ENCODE data around the gene RPH3AL.
A peak's percentile ranks its signal among the peaks of the same experiment; 100 is the strongest.
"Not testable (repeated sequence)": the region's sequence is repeated elsewhere in the genome, so short reads cannot be mapped to it uniquely, and the experiment has no call there.

RPH3AL gene

GRCh38 chr17:179066-179432, 173.6 kb downstream of the RPH3AL start:
- ATAC-seq (replicated peaks) (no peak), DNase-seq (no peak)
- Mint-ChIP-seq H3K9me3 (no peaks in the 10 kb centered on the region), H3K36me3 (ENCODE audit: insufficient read depth) (peaks cover 5% of the 10 kb centered on the region), H3K27me3 (peaks cover 30 to 59% of the 10 kb centered on the region in 2 donors), H3K4me3 (no peak overlapping the region), H3K4me1 (ENCODE audit: low read depth in 2 of 2) (peaks cover 0 to 5% of the 10 kb centered on the region in 2 donors), H3K27ac (no peak overlapping the region)

DNA sequence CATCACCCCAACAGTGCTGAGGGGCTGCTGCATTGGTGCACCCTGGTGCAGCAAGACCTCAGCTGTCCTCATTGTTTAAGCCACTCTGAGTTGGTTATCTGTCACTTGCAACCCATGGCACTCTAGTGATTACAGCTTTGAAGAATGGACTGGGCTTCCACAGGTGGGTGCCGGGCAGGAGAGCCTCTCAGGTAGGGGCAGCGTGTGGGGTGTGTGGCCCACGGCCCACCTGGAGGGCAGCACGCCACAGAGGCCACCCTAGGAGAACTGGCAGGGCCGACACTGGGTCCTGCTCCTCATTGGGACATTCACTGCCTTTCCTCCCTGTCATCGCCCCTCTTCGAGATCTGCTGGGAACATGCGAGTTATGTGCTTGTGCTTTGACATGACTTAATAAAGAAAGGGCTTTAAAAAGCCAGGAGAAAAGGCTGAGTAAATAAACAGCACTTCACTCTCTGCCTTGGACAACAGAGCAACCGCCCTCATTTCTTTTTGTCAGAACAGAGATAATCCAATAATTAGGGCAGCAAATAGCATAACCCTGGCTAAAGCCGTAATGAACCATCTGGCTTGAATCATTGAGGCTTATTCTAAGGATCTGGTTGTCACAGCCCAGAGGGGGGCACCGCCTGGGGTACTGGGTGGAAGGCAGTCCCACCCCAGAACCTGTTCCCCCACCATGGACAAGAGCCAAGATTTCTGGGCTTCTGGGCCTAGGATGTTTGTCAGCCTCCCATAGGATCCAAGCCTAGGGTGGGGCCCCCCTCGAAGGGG, 174.1 kb downstream of the RPH3AL start:
- Mint-ChIP-seq H3K4me3 (no peak overlapping the region), H3K9me3 (no peaks in the 10 kb centered on the region), H3K27ac (no peak overlapping the region), H3K4me1 (ENCODE audit: low read depth in 2 of 2) (peaks cover 0 to 5% of the 10 kb centered on the region in 2 donors), H3K36me3 (ENCODE audit: insufficient read depth) (peaks cover 4% of the 10 kb centered on the region), H3K27me3 (peaks cover 24 to 59% of the 10 kb centered on the region in 2 donors)
- DNase-seq (no peak), ATAC-seq (replicated peaks) (no peak)

DNA sequence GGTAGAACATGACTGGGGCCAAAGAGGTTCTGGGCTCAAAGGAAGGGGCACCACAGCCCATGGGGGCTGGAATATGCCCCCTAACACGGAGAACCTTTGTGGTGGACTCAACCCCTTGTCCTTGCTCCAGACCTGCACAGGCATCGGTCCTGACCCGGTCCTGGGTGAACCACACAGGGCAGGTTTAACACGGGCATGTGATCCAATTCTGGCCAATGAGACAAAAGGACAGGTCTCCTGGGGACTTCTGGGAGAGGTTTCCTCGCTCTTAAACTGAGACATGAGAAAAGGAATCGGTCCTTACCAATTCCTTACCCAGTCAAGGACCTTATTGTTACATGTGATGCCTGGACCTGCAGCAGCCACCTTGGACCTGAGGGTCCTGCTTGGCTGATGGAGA, 174.8 kb downstream of the RPH3AL start:
- Mint-ChIP-seq H3K9me3 (no peaks in the 10 kb centered on the region), H3K27me3 (peaks cover 17 to 58% of the 10 kb centered on the region in 2 donors), H3K4me3 (no peak overlapping the region), H3K36me3 (ENCODE audit: insufficient read depth) (no peaks in the 10 kb centered on the region), H3K4me1 (ENCODE audit: low read depth in 2 of 2) (peaks cover 0 to 5% of the 10 kb centered on the region in 2 donors), H3K27ac (no peak overlapping the region)
- DNase-seq: no peak
- ATAC-seq (replicated peaks): no peak

DNA sequence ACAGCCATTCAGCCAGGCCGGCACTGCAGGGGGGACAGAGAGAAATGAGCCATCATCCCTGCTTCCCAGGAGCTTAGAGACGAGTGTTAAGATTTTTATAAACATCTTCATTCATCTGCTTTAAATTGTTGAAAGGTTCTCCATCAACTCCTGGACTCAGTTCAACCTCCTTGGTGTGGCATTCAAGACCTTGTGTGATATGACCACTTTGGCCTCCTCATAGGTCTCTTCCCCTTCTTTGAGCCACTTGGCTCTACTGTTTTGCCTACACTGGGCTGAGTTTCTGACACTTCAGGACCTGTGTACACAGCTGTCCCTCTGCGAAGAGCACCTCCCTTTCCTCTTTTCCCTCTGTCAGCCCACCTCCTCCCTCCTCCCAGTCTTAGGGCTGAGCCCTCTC, 175.5 kb downstream of the RPH3AL start:
- no peak for ATAC-seq (replicated peaks)
- Mint-ChIP-seq H3K27ac (no peak overlapping the region), H3K36me3 (ENCODE audit: insufficient read depth) (no peaks in the 10 kb centered on the region), H3K9me3 (no peaks in the 10 kb centered on the region), H3K4me3 (no peak overlapping the region), H3K4me1 (ENCODE audit: low read depth in 2 of 2) (peaks cover 0 to 3% of the 10 kb centered on the region in 2 donors), H3K27me3 (peaks cover 12 to 57% of the 10 kb centered on the region in 2 donors)
- DNase-seq: no peak

- no peaks in the 10 kb centered on the region for H3K4me1 Mint-ChIP-seq (ENCODE audit: low read depth in 2 of 2)
These were observed 179.3 kb downstream of the RPH3AL start for GRCh38 chr17:173166-173911.

GRCh38 chr17:172401-172800, 180.2 kb downstream of the RPH3AL start:
- ATAC-seq (replicated peaks) (no peak), DNase-seq (no peak)
- H3K4me1 Mint-ChIP-seq (ENCODE audit: low read depth in 2 of 2): no peaks in the 10 kb centered on the region
- H3K4me3 Mint-ChIP-seq: no peak overlapping the region
- H3K27me3 Mint-ChIP-seq: peaks cover 16 to 50% of the 10 kb centered on the region in 2 donors
- no peaks in the 10 kb centered on the region for H3K36me3 Mint-ChIP-seq (ENCODE audit: insufficient read depth)
- no peak overlapping the region for H3K27ac Mint-ChIP-seq
- no peaks in the 10 kb centered on the region for H3K9me3 Mint-ChIP-seq

More at GRCh38 chr17:173166-173911, 179.3 kb downstream of the RPH3AL start:
- ATAC-seq (replicated peaks): no peak
- Mint-ChIP-seq H3K4me3 (no peak overlapping the region), H3K9me3 (no peaks in the 10 kb centered on the region), H3K27ac (no peak overlapping the region), H3K36me3 (ENCODE audit: insufficient read depth) (no peaks in the 10 kb centered on the region), H3K27me3 (peaks cover 21 to 60% of the 10 kb centered on the region in 2 donors)
- no peak for DNase-seq

DNA sequence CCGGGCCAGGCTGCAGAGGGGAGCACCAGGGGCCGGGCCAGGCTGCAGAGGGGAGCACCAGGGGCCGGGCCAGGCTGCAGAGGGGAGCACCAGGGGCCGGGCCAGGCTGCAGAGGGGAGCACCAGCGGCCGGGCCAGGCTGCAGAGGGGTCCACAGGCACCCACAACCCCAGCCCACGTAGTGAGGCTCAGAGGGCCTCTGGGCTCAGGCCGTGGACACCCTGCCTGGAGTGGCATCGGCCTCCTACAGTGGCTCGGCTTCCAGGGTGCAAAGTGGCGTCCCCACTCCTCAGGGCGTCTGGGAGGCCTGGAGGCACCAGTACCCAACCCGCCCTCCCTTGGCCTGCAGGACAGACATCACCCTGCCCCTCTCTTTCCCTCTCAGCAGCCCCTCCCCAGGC, 180.7 kb downstream of the RPH3AL start:
- Mint-ChIP-seq H3K4me1 (ENCODE audit: low read depth in 2 of 2) (no peaks in the 10 kb centered on the region), H3K4me3 (no peak overlapping the region), H3K36me3 (ENCODE audit: insufficient read depth) (no peaks in the 10 kb centered on the region), H3K9me3 (no peaks in the 10 kb centered on the region), H3K27me3 (peaks cover 16 to 45% of the 10 kb centered on the region in 2 donors), H3K27ac (no peak overlapping the region)
- DNase-seq: no peak
- no peak for ATAC-seq (replicated peaks)

DNA sequence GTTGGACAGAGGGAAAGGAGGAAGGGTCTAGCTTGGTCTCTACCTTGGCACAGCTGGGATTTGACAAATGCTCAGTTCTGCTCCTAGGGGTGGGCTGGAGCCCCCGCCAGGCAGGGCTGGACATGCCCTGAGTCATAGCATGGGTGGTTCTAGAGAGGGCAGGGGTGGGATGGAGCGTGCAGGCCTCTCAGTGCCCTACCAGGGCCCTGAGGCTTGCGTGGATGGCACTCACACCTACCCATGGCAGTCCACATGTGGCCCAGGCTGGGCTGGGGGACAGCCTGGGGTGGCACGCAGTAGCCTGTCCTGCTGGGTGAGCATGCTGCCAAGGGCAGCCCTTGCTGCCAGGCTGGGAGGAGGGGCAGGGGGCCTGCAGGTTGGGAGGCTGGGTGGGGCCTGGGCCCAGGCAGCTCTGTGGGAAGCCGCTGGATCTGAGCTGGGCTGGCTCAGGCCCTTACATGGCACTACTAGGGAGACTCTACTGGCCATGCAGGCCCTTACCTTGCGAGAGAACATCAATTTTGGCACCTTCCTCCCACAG, 182.4 kb downstream of the RPH3AL start:
- Mint-ChIP-seq H3K9me3 (no peaks in the 10 kb centered on the region), H3K4me1 (ENCODE audit: low read depth in 2 of 2) (no peaks in the 10 kb centered on the region), H3K27ac (no peak overlapping the region), H3K27me3 (peaks cover 16 to 45% of the 10 kb centered on the region in 2 donors), H3K36me3 (ENCODE audit: insufficient read depth) (no peaks in the 10 kb centered on the region), H3K4me3 (no peak overlapping the region)
- DNase-seq: no peak
- ATAC-seq (replicated peaks): no peak

DNA sequence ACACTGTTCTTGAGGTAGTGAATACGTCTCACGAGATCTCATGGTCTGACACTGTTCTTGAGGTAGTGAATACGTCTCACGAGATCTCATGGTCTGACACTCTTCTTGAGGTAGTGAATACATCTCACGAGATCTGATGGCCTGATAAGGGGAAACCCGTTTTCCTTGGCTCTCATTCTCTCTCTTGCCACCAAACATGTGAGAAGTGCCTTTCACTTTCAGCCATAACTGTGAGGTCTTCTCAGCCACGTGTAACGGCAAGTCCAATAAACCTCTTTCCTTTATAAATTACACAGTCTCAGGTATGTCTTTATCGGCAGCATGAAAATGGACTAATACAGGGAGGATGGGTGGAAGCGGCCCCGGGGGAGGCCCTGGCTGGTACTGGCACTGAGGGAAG, 184.0 kb downstream of the RPH3AL start:
- not testable (repeated sequence) for H3K4me1 Mint-ChIP-seq (ENCODE audit: low read depth in 2 of 2); H3K9me3 Mint-ChIP-seq; H3K27ac Mint-ChIP-seq; ATAC-seq (replicated peaks); DNase-seq; H3K4me3 Mint-ChIP-seq; H3K36me3 Mint-ChIP-seq (ENCODE audit: insufficient read depth)
- peaks cover 16 to 43% of the 10 kb centered on the region in 2 donors for H3K27me3 Mint-ChIP-seq

- ATAC-seq (replicated peaks): no peak
- H3K4me3 Mint-ChIP-seq: no peak overlapping the region
- H3K36me3 Mint-ChIP-seq (ENCODE audit: insufficient read depth): no peaks in the 10 kb centered on the region
- H3K9me3 Mint-ChIP-seq: no peaks in the 10 kb centered on the region
- DNase-seq: no peak
- H3K27me3 Mint-ChIP-seq: peaks cover 22 to 56% of the 10 kb centered on the region in 2 donors
- peaks cover 0 to 3% of the 10 kb centered on the region in 2 donors for H3K4me1 Mint-ChIP-seq (ENCODE audit: low read depth in 2 of 2)
- no peak overlapping the region for H3K27ac Mint-ChIP-seq
These were observed 186.7 kb downstream of the RPH3AL start for GRCh38 chr17:165939-166338.

DNA sequence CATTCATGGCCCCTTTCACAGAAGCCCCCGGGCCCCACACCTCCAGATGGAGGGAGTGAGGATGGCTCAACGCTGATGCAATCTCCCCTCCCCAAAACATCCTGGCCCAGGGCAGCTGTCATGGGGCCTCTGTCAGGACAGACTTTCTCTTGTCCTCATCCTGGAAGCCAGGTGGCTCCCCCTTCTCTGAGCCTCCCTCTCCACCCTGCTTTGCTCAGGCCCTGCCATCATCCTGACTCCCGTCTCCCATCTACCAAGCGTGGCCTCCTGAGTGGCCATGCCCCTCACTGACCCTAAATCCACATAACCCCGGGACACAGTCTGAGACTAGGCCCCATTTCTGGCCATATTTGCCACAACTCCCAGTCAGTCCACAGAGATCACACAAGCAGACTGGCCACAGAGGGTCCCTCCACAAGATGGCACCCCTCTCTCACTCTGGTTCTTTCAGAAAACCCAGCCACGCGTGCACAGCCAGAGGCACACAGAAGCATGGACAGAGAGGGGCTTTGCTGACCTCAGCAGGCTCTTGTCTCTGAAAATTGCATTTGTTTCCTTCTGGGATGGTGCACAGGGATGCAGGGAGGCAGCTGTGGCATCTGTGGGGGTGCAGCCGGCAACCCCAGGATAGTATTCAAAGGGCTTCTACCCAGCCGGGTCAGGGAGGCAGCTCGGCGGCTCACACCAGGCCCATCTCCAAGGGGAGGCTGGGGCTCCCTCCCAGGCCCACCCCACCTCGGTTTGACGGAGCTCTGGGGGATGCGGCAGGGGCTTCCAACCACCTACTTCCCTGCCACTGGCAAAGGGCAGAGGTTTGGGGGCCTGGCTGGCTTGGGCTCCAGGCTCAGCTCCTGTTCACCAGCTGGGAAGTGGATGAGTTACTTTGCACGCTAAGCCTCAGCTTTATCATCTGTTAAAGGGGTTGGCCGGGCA, 188.0 kb downstream of the RPH3AL start:
- peaks cover 16 to 59% of the 10 kb centered on the region in 2 donors for H3K27me3 Mint-ChIP-seq
- H3K4me3 Mint-ChIP-seq: no peak overlapping the region
- DNase-seq (no peak), ATAC-seq (replicated peaks) (no peak)
- H3K36me3 Mint-ChIP-seq (ENCODE audit: insufficient read depth): no peaks in the 10 kb centered on the region
- peak overlapping the region in 1 of 2 donors; percentile 44 for H3K27ac Mint-ChIP-seq
- H3K9me3 Mint-ChIP-seq: no peaks in the 10 kb centered on the region
- H3K4me1 Mint-ChIP-seq (ENCODE audit: low read depth in 2 of 2): peaks cover 0 to 3% of the 10 kb centered on the region in 2 donors

DNA sequence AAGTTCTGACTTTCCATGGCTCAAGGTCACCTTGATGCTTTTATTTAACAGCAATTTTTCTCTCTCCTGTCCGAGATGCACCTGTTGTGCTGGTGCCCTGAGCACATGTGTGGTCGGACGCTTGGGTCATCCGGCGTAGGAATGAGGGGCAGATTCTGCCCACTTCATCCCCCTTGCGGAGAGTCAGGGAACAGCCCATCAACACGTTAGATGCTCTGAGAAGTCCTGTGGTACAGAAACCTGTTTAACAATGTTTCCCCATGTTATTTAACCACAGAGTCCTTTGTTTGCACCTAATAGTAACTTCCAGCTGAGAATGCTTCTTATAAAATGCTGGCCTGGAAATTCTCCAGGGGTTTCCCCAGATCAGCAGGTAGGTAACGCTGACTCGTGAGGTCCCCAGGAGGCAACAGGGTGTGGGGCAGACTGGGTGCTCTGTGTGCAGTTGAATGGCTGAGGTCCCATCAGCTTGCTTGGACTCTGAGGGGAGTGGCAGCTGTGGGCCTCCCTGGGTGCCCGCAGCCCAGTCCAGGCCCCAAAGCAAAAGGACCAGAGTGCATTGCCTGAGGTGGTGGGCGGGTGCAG, 189.0 kb downstream of the RPH3AL start:
- peaks cover 9 to 50% of the 10 kb centered on the region in 2 donors for H3K27me3 Mint-ChIP-seq
- no peaks in the 10 kb centered on the region for H3K9me3 Mint-ChIP-seq
- no peak overlapping the region for H3K4me3 Mint-ChIP-seq
- no peak overlapping the region for H3K27ac Mint-ChIP-seq
- H3K36me3 Mint-ChIP-seq (ENCODE audit: insufficient read depth): no peaks in the 10 kb centered on the region
- DNase-seq (no peak), ATAC-seq (replicated peaks) (no peak)
- peaks cover 0 to 3% of the 10 kb centered on the region in 2 donors for H3K4me1 Mint-ChIP-seq (ENCODE audit: low read depth in 2 of 2)

DNA sequence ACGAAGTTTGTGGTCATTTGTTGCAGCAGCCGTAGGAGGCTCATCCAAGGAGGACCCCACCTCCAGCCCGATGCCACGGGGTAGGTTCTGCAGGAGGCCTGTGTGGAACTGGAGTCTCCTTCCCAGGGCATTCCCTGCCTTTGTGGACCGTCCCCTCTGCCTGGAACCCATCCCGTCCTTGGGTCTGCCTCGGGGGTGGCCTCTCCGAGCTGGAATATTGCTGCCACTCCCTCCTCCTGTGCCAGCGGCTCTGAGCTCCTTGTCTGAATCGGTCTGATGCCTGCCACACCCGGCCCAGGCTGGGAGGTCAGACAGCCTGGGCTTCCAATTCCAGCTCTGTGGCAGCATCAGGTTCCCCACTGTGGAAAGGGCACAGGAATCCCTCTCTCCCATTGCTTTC, 189.9 kb downstream of the RPH3AL start:
- H3K36me3 Mint-ChIP-seq (ENCODE audit: insufficient read depth): no peaks in the 10 kb centered on the region
- H3K9me3 Mint-ChIP-seq: no peaks in the 10 kb centered on the region
- no peak overlapping the region for H3K27ac Mint-ChIP-seq
- ATAC-seq (replicated peaks) (no peak), DNase-seq (no peak)
- peaks cover 0 to 3% of the 10 kb centered on the region in 2 donors for H3K4me1 Mint-ChIP-seq (ENCODE audit: low read depth in 2 of 2)
- peaks cover 14 to 59% of the 10 kb centered on the region in 2 donors for H3K27me3 Mint-ChIP-seq
- no peak overlapping the region for H3K4me3 Mint-ChIP-seq

Measured in effector memory CD8-positive, alpha-beta T cell (primary cell).